Dermis microvascular lymphatic vessel endothelial cell (primary cell): ENCODE results near the gene DNMBP. TPM values are rescaled to one million over a fixed set of nuclear protein-coding genes. Genes with fewer than 3 reads are reported as not detected.

Source experiments
- DNase-seq, 2 donors: peaks; one replicate each; pipeline versions ENCODE4 v3.0.0 to v3.0.0-alpha.2; 2010; ENCODE audit warnings: low read depth in 2 of 2
- total RNA-seq: library from RNA; depleted of rRNA; stranded (reverse); fragments of >200 nt; gene quantifications from 2 replicates; pipeline ENCODE4 v1.2.1, GENCODE V29; 2014

The DNMBP gene, protein sequence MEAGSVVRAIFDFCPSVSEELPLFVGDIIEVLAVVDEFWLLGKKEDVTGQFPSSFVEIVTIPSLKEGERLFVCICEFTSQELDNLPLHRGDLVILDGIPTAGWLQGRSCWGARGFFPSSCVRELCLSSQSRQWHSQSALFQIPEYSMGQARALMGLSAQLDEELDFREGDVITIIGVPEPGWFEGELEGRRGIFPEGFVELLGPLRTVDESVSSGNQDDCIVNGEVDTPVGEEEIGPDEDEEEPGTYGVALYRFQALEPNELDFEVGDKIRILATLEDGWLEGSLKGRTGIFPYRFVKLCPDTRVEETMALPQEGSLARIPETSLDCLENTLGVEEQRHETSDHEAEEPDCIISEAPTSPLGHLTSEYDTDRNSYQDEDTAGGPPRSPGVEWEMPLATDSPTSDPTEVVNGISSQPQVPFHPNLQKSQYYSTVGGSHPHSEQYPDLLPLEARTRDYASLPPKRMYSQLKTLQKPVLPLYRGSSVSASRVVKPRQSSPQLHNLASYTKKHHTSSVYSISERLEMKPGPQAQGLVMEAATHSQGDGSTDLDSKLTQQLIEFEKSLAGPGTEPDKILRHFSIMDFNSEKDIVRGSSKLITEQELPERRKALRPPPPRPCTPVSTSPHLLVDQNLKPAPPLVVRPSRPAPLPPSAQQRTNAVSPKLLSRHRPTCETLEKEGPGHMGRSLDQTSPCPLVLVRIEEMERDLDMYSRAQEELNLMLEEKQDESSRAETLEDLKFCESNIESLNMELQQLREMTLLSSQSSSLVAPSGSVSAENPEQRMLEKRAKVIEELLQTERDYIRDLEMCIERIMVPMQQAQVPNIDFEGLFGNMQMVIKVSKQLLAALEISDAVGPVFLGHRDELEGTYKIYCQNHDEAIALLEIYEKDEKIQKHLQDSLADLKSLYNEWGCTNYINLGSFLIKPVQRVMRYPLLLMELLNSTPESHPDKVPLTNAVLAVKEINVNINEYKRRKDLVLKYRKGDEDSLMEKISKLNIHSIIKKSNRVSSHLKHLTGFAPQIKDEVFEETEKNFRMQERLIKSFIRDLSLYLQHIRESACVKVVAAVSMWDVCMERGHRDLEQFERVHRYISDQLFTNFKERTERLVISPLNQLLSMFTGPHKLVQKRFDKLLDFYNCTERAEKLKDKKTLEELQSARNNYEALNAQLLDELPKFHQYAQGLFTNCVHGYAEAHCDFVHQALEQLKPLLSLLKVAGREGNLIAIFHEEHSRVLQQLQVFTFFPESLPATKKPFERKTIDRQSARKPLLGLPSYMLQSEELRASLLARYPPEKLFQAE (N-terminal part only)
- 21.3 and 38.4 TPM in 2 replicates for total RNA-seq

DNA sequence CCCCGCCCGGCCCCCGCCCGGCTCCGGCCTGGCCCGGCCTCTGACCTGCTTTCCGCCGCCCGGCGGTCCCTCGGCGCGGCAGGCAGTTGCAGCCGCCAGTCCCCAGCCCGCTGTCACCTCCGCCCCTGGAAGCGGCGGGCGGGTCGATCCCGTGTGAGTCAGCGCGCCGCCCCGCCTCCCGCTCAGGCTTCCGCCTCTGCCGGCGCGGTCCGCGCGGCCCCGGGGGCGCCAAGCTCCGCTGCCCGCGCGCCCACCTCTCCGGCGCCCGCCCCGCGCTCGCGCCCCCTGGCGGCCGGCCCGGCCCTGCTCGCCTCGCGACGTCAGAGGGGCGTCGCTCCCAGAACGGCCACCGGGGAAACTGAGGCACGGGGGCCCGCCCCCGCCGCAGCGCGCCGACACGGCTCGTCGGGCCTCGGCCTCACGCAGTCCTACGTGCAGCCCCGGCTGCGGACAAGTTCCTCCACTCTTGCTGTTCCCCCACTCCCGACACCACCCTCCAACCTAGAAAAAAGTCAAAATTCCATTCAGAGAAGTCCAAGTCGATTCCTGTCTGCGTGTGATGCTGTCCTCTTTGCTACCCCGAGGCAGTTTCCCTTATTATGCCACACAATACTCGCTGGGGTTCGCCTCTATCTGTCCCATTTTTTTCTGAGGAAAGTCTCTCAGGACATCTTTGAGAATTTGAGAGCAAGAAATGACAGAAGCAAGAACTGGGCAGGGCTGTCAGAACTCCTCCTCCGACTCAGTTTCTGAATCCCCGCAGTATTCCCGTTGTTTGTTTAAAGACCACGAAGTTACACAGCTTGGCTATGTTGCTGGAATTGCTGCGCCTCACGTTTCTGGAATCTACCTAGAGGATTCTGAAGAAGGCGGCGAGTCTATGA, at the start of gene DNMBP:
Gene DNMBP (minus strand): TSS at position 155 of the 884 bp plus-strand sequence. CDS start 37,823 bp downstream, outside the sequence.
- peak; percentile 51 to 92 for DNase-seq

DNA sequence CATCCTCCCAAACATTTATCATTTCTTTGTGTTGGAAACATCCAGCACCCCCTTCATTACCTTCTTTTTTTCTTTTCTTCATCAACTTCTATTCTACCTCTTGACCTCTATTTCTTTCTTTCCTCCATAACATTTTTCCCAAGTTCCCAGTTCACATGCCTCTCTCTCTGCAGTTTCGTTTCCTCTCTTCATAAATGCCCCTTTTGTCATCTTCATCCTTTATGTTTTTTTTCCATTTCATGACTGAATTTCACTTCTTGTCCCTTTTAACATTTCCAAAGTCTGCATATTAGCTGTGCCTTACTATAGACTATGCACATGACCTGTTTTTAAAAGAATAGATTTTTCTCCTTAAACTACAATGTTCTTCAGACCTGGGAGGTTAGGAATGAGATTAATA, 48.2 kb upstream of the DNMBP start:
- DNase-seq = no peak

DNA sequence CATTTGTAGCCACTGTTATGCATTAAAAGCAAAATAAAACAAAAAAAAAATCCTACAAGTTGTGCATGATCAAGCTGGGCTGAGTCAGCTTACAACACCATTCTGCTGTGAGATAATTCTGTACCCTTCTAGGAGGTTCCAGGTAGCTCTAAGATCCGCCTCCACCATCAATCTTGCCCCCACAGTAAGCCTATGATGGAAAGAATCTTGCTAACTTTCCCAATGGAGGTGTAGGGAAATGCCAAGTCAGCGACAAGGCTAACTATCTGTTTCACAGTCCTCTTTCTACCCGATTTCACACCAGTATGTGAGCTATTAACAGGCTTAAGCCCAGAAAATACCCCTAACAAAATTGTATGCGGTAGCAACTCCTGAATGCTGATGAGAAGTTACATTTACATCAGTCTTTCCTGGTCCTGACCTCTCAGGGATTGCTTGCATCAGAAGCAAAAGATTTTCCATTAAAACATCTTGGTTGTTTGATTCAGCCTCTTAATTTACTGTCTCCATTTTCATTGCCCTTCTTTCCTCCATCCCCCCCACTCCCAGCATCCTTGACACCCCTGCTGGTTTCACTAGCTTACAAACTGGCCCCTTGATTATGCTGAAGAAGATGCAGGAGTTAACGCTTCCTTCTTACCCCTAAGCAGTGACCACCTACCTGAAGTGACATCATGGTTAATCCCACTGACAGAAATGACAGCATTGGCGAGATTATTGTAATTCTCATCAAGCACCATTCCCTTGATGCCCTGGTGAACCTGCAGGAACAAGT, 44.1 kb upstream of the DNMBP start:
- no peak for DNase-seq

DNA sequence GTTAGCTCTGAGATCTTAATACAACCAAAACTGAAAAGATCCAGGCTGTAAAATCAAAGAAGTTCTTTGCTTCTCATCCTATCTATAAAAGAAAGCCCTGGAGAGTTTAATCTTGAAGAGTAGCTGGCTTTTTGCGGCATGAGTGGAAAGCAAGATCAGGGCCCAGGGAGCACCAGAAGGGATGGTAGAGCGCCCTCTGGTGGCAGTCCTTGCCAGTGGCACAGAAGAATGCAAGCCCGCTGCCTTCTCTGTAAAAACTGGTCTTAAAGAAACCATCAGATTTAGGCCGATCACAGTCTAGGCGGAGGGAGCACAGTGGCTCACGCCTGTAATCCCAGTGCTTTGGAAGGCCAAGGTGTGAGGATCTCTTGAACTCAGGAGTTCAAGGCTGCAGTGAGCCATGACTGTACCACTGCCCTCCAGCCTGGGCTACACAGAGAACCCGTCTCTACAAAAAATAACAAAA, 36.3 kb upstream of the DNMBP start:
- peak; percentile 40 to 83 for DNase-seq

DNA sequence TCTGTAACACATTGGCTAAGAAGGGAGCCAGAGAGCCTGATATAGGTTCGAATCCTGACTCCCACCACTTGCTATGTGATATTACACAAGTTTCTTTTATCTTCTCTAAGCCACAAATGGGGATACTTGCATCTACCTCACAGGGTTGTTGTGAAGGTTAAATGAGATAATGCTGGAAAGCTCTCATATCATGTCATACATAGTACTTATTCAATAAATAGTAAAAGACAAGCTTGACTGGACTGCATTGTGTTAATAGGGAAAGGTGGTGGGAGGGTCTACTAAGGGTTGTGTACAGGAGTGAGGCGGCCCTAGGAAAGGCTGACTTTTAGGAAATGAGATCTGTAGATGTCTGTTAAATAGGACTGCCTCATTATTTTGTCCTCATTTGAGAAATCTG, 35.8 kb upstream of the DNMBP start:
- peak in 1 of 2 donors; percentile 3 for DNase-seq

DNA sequence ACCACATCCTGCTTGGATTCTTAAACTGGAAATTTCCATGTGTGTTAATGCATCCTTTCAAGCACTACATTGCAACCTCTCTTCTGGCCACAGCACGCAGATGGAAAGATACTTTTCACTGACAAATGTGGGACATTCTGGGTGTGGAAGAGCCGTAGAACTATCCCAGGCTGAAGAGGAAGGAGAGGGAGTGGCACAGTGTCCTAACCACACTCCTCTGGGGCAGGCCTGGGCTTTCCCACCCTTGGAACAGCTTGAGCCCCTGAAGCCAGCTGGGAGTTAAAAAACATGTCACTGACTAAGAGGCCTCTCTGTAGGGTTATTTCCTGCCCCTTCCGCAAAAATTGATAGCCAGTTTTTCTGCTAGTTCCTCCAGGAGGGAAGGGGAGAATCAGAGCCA, 34.0 kb upstream of the DNMBP start:
- DNase-seq = peak; percentile 22 to 75

DNA sequence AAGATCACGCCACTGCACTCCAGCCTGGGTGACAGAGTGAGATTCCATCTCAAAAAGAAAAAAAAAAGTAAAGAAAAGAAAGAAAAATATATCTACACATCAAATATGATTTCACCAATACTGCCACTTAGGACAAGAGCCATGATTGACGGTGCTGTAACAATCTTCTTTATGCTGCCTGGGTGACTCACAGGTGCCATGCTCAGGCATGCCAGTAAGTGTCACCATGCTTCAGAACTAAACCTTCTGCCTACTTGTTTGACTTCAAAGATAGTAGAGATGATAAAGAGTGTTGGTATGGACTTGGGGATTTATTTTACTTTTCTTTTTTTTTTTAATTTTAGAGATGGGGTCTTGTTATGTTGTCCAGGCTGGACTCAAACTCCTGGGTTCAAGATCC, 33.6 kb upstream of the DNMBP start:
- DNase-seq = peak in 1 of 2 donors; percentile 38

DNA sequence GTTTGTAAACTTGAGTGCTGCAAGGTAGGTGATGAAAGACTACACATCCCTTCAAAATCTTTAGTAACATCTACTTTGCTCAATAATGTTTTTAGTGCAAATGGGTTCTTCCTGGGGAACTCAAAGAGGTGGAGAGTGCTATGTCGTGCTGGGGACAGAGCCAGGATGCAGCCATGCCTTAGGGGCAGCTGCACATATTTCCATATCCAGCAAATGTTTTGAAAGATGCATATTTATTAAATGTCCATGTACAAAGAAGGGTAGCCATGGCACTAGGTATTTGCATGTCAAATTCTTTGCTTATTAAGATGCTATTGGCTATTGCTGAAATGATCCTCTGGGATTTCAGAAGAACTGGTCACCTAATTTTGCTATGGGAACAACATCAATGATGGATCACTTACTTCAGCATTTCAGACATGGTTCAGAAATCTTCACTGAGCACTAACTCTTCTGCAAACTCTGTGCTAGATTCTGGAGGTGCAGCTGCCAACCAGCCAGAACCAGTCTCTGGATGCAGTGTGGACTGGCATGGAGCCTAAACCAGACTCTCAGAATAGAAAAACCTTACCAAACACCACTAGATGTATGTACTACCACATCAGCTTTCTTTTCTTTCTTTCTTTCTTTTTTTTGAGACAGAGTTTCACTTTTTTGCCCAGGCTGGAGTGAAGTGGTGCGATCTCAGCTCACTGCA, 31.7 kb upstream of the DNMBP start:
- DNase-seq = no peak

DNA sequence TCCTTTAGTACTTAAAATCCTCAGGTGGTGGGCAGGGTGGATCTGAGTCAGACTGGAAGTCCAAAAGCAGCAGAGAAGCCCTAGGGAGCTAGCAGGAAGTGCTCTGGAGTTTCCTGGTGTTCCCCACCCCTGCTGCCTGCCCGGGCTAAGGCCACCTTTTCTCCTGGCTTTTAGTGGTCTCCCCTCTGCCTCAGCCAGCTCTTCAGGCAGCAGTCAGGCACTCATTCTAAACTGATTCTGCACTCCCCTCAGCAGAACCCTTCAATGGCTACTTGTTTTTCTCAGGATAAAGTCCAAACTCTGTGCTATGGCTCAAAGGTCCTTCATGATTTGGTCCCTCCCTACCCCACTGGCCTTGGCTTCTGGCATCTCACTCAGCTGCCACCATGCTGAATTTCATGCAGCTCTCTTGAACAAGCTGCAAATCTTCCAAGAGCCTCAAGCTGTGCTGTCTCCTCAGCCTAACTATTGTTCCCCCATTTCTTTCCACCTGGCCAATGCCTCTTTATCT, 28.9 kb upstream of the DNMBP start:
- peak in 1 of 2 donors; percentile 18 for DNase-seq

DNA sequence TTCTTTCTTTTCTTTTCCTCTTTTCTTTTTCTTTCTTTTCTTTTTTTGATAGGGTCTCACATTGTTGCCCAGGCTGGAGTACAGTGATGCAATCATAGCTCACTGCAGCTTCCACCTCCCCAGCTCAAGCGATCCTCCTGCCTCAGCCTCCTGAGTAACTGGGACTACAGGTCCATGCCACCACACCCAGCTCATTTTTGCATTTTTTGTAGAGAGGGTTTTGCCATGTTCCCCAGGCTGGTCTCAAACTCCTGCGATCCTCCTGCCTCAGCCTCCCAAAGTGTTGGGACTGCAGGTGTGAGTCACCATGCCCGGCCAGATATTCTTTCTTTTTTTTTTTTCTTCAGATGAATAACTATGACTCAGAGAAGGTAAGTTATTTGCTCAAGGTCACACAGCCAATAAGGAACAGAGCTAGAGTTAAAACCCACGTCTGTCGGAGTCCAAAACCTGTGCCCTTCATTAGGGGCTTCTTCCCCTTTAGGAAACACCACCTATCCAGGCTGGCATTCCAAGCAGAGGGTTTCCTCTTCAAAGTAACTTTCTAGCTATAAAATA, 28.1 kb upstream of the DNMBP start:
- peak in 1 of 2 donors; percentile 4 for DNase-seq

DNA sequence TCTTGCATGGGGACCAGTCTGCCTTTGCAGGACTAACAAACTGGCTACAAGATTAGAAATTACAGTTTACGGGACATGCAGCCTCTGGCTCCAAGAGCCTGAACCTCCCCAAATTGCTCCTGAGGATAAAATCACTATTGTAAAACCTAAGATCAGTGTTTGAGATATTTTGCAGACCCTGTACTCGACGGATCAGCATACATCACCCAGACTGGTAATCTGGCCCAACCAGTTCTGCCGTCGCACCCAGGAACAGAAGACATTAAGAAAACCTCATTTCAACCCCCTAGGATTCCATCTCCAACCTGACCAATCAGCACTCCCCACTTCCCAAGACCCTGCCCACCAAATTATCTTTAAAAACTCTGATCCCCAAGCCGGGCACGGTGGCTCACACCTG, 27.1 kb upstream of the DNMBP start:
- no peak for DNase-seq

DNA sequence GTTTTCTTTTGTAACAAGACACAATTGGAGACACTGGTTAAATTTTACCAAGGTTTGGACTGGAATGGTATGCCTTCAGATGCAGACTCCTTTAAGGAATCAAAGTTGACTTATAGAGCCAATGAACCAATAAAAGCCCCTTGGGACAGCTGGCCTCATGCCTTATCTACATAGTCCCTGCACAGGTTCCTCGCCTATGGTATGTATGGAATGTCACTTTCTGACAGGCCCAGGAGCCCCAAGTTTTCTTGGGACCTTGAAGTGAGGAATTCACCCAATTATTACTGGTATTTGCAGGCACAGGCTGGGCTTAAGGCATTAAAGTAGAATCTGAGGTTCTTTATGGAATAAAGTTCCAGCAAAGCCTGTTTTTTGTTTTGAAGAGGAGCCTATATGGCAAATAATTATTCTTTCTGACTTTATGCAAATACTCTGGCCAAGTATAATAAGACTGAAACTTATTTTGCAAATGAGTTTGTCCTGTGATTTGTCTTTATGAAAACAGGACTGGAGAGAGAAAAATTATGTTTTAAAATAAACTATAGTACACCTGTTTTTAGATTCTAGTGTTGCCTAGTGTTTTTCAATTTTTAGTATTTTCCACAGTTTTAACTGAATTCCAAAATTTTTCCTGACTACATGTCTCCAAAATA, 24.1 kb upstream of the DNMBP start:
- DNase-seq = no peak

DNA sequence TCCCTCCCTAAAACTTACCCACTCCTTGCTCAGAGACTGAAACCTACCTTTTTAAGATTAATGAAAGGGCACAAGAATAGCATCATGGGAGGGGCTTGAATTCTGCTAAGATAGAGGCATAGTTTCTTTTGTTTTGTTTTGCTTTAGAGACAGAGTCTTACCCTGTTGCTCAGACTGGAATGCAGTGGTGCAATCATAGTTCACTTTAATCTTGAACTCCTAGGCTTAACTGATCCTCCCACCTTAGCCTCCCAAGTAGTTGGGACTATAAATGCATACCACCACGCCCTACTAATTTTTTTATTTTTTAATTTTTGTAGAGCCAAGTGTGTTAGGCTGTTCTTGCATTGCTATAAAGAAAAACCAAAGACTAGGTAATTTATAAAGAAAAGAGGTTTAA, 17.7 kb upstream of the DNMBP start:
- no peak for DNase-seq

DNA sequence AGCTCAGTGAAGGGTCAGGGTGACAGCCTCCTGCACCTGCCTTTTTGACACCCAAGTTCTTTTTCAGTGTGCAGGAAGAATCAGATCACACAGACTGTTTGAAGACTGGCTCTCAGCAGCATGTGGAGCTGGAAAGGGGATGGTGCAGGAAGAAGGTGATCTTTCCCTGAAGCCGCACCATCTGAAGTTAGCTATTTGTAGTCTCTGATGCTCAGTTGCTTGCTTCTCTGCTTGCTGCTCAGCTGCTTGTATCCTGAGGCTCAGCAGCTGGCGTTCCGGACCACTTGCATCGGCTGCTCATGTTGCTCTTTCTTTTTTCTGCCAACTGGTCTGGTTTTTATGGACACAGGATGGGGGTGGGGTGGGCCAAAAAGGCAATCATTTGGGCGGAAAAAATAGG, 15.8 kb upstream of the DNMBP start:
- no peak for DNase-seq

DNA sequence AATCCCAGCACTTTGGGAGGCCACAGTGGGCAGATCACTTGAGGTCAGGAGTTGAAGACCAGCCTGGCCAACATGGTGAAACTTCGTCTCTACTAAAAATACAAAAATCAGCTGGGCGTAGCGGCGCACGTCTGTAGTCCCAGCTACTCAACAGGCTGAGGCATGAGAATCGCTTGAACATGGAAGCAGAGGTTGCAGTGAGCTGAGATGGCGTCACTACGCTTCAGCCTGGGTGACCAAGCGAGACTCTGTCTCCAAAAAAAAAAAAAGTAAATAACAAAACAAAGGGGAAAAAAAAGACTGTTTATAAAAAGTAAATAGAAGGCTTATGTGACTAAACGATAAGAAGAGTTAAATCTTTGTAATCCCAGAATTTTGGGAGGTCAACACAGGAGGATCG, 15.0 kb upstream of the DNMBP start:
- DNase-seq = no peak

DNA sequence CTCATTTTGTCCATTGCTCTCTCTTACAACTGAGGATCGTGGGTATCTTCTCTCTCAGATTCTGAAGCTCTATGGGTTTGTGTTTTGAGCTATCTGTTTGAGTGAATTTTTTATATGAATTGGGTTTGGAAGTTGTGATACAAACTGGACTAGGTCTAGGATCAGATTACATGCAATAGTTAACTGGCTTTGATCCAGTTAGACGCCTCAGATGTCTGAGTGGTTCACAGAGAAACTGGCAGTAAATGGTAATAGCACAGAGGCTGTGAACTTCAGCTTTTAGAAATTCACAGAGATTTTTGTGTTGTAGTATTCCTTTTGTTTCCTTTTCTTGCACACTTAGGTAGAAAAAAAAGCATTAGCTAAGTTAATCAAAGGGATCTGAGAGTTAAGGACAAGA, 12.7 kb upstream of the DNMBP start:
- no peak for DNase-seq

DNA sequence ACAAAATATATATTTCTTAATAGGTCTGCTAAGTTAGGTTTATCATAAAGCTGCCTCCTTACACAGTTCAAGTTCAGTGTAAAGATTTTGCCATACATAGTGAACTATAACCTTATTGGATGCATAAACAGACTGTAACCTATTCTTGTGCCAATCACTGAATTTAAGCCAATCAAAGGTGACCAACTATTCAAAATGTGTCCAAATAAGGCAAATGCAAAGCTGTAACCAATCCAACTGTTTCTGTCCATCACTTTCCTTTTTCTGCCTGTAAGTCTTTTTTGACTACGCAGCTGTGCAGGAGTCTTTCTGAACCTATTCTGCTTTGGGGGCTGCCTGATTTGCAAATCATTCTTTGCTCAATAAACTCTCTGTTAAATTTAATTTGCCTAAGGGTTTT, 11.6 kb upstream of the DNMBP start:
- DNase-seq = no peak

DNA sequence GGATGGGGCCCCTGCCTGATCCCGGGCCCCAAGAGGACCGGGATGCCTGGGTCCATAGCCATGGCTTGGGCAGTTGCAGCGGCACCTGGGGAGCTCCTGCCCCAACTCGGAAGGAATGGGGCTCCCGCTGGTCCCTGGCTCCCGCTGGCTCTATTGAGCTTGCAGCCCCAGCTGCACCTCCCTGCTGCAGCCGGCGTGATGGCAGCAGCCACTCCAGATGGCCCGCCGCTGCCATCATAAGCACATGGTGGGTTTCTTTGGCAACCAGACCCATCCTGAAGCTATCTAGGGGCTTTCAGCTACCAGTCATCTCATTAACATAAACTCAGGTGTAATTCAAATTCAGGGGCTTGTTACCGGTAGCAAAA, 11.1 kb upstream of the DNMBP start:
- DNase-seq = no peak
